ENCODE data around the gene C2CD4D.

- no peak for TF ChIP-seq CTCF (conservative IDR thresholded peaks at IDR 0.05)
- TF ChIP-seq ZFX (IDR thresholded peaks at IDR 0.05): no peak
These were observed 10.1 kb downstream of the C2CD4D start for GRCh38 chr1:151829352-151830046.
